Testis (tissue), 2 donors: ENCODE measurements around the gene IMP4.

ENCODE experiments used
- POLR2A ChIP-seq: fragments of 450-650 bp; IDR thresholded peaks from one replicate; pipeline ENCODE4 v1.6.1; 2017; ENCODE audit warnings: antibody characterized with exemption, mild to moderate bottlenecking, moderate library complexity
- TF ChIP-seq, protein P1 (sequence below), 3 experiments: fragments of 450-650 bp in 2 of 3; fragments of 200-600 bp in 1 of 3; sonication (generic) in 1 of 3; IDR thresholded peaks; one replicate each; pipeline ENCODE4 v1.5.1; 2016 to 2019; ENCODE audit warnings: antibody characterized with exemption in 3 of 3, mild to moderate bottlenecking in 2 of 3, moderate library complexity in 1 of 3

DNA sequence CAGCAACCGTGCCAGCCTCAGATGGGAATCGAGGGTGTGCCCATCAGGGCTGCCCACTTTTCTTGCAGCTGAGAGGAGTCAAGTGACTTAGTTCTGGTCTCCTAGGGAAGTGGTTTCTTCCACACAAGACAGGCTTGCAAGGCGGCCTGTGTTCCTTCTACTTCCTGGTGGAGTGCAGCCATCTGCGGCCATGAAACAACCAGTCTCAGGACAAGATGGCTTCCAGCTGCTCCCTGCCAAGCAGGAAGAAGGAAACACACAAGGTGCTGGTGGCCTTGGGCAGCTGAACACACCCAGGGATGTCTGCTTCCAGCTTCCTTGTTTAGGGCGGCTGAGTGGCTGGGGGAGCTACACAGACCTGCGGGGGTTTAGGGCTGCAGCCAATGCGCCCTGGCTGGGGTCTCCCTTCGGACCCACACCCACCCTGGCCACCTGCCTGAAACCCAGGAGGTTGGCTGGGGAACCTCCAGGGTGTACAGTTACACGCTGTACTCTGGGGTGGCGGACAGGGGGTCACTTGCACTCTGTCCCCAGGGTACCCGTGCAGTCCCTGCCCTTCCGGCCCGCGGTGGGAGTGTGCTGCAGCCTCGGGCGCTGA, 47.9 kb downstream of the IMP4 start:
- TF ChIP-seq, protein P1, sequence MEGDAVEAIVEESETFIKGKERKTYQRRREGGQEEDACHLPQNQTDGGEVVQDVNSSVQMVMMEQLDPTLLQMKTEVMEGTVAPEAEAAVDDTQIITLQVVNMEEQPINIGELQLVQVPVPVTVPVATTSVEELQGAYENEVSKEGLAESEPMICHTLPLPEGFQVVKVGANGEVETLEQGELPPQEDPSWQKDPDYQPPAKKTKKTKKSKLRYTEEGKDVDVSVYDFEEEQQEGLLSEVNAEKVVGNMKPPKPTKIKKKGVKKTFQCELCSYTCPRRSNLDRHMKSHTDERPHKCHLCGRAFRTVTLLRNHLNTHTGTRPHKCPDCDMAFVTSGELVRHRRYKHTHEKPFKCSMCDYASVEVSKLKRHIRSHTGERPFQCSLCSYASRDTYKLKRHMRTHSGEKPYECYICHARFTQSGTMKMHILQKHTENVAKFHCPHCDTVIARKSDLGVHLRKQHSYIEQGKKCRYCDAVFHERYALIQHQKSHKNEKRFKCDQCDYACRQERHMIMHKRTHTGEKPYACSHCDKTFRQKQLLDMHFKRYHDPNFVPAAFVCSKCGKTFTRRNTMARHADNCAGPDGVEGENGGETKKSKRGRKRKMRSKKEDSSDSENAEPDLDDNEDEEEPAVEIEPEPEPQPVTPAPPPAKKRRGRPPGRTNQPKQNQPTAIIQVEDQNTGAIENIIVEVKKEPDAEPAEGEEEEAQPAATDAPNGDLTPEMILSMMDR (IDR thresholded peaks at IDR 0.05): no peak
- no peak for TF ChIP-seq POLR2A
